HepG2 (cell line): Measurements from ENCODE around the gene KRTAP9-7. TPM values are rescaled to one million over a fixed set of nuclear protein-coding genes. Genes with fewer than 3 reads are reported as not detected.
"Not testable (repeated sequence)": the region's sequence is repeated elsewhere in the genome, so short reads cannot be mapped to it uniquely, and the experiment has no call there.

Source experiments
- ATAC-seq: fragments of 200-7000 bp; cut with Tn5 transposase; 3 replicates; pipeline ENCODE4 v1.9.1; 2020; ENCODE audit warnings: mild to moderate bottlenecking, moderate library complexity
- BruUV-seq: library from RNA; stranded (reverse); fragments of 400-500 nt; replicated peaks from 2 replicates; lab custom pipeline; 2021; lab: Mats Ljungman, UMichigan
- CTCF ChIA-PET: fragments of 300-600 bp; formaldehyde crosslinking; extraction: SDS; loops from one replicate; lab custom pipeline; 2021; ENCODE audit warnings: low total read pairs, inconsistent platforms, low intra/inter-chr PET ratio; lab: Yijun Ruan, JAX
- POLR2A ChIA-PET: fragments of 350-600 bp; sonication (Branson Sonifier 250); formaldehyde crosslinking; loops from one replicate; lab custom pipeline; 2020; ENCODE audit warnings: antibody characterized with exemption, inconsistent platforms; lab: Yijun Ruan, JAX
- DNase-seq: peaks from one replicate; pipeline ENCODE4 v3.0.0-alpha.2; 2015; ENCODE audit warnings: low spot score
- FAIRE-seq: peaks from 3 replicates; lab custom pipeline; 2011; peaks lifted over from hg19 to GRCh38; lab: Jason Lieb, UNC
- H2AFZ ChIP-seq: one replicate; pipeline ENCODE4 v1.6.1; 2011; ENCODE audit warnings: low read length, inconsistent platforms
- H3K27ac ChIP-seq: fragments of 300-600 bp; 3 replicates; pipeline ENCODE4 v1.8.0; 2011; ENCODE audit warnings: mixed run types, mild to moderate bottlenecking, mixed read lengths, low read length, inconsistent platforms; ENCODE audit not compliant: insufficient read depth; ENCODE audit errors: extremely low read length
- H3K27me3 ChIP-seq, 2 experiments: fragments of 200-600 bp in 1 of 2; 2 replicates in 1 of 2; 3 replicates in 1 of 2; pipeline versions ENCODE4 v1.6.0 to v1.8.0; 2011; ENCODE audit warnings: low read length in 2 of 2, mild to moderate bottlenecking in 2 of 2, moderate library complexity in 2 of 2, inconsistent platforms in 1 of 2; ENCODE audit not compliant: insufficient read depth in 2 of 2, control insufficient read depth in 1 of 2
- H3K36me3 ChIP-seq, 2 experiments: fragments of 200-600 bp in 1 of 2; replicated peaks in 1 of 2; 2 replicates in 1 of 2; 3 replicates in 1 of 2; pipeline versions ENCODE4 v1.5.1 to v1.8.0; 2011; ENCODE audit warnings: low read length in 2 of 2, inconsistent platforms in 1 of 2; ENCODE audit not compliant: insufficient read depth in 2 of 2, control insufficient read depth in 1 of 2
- H3K4me1 ChIP-seq: 2 replicates; pipeline ENCODE4 v1.5.1; 2012; ENCODE audit warnings: low read length, inconsistent platforms; ENCODE audit not compliant: insufficient read depth
- H3K4me2 ChIP-seq: 2 replicates; pipeline ENCODE4 v1.6.0; 2011; ENCODE audit warnings: low read depth, low read length, inconsistent platforms
- H3K4me3 ChIP-seq, 3 experiments: fragments of 200-600 bp in 1 of 3; sonication (generic), shearing (Covaris generic) in 1 of 3; replicated peaks in 1 of 3; 2 replicates each; pipeline ENCODE4 v1.5.1; 2011 to 2016; ENCODE audit warnings: low read length in 3 of 3, inconsistent platforms in 2 of 3, low read depth in 2 of 3, mild to moderate bottlenecking in 2 of 3, control low read depth in 1 of 3, mixed read lengths in 1 of 3; ENCODE audit not compliant: insufficient read depth in 1 of 3
- H3K79me2 ChIP-seq: one replicate; pipeline ENCODE4 v1.6.1; 2011; ENCODE audit warnings: low read length, inconsistent platforms; ENCODE audit not compliant: insufficient read depth
- H3K9ac ChIP-seq: 2 replicates; pipeline ENCODE4 v1.6.0; 2011; ENCODE audit warnings: mild to moderate bottlenecking, low read depth, low read length, inconsistent platforms; ENCODE audit not compliant: insufficient read depth
- H3K9me3 ChIP-seq: 2 replicates; pipeline ENCODE4 v1.5.1; 2012; ENCODE audit warnings: mild to moderate bottlenecking, low read length
- H4K20me1 ChIP-seq: 2 replicates; pipeline ENCODE4 v1.6.0; 2011; ENCODE audit warnings: inconsistent platforms, mild to moderate bottlenecking, low read length, moderate library complexity; ENCODE audit not compliant: insufficient read depth
- CERS6 ChIP-seq: sonication (generic); formaldehyde crosslinking; IDR thresholded peaks from 2 replicates; pipeline ENCODE4 v1.5.0; 2020; ENCODE audit warnings: missing genetic modification reagents
- CREM ChIP-seq, 2 experiments: sonication (generic) in 1 of 2; formaldehyde crosslinking in 1 of 2; IDR thresholded peaks; 2 replicates each; pipeline versions ENCODE4 v1.4.0 to v1.6.1; 2016 to 2020; ENCODE audit warnings: antibody characterized with exemption in 1 of 2, mild to moderate bottlenecking in 1 of 2, missing genetic modification reagents in 1 of 2
- IRF1 ChIP-seq: sonication (generic); formaldehyde crosslinking; IDR thresholded peaks from 2 replicates; pipeline ENCODE4 v1.4.0; 2020; ENCODE audit warnings: low read depth, mild to moderate bottlenecking, missing genetic modification reagents
- NFIB ChIP-seq: sonication (generic); formaldehyde crosslinking; IDR thresholded peaks from 2 replicates; pipeline ENCODE4 v1.9.0; 2021; ENCODE audit warnings: missing genetic modification reagents, mild to moderate bottlenecking, borderline replicate concordance
- SNAI1 ChIP-seq: sonication (generic); formaldehyde crosslinking; IDR thresholded peaks from 2 replicates; pipeline ENCODE4 v1.5.0; 2020; ENCODE audit warnings: mild to moderate bottlenecking, missing genetic modification reagents, borderline replicate concordance
- TRIM22 ChIP-seq: fragments of 450-650 bp; IDR thresholded peaks from 2 replicates; pipeline ENCODE4 v1.6.1; 2017
- ZNF10 ChIP-seq: sonication (generic); formaldehyde crosslinking; IDR thresholded peaks from 2 replicates; pipeline ENCODE4 v1.4.0; 2020; ENCODE audit warnings: mild to moderate bottlenecking, low read depth, missing genetic modification reagents, borderline replicate concordance
- ZNF775 ChIP-seq: sonication (generic); formaldehyde crosslinking; IDR thresholded peaks from 2 replicates; pipeline ENCODE4 v1.4.0; 2020; ENCODE audit warnings: missing genetic modification reagents, mild to moderate bottlenecking, moderate library complexity, borderline replicate concordance
- WGBS: methylation state at CpG from one replicate; pipeline ENCODE4 v1.1.6; 2017; ENCODE audit warnings: low lambda C conversion rate; 5-methylcytosine and 5-hydroxymethylcytosine counted together
- in situ Hi-C: cut with HindIII; loops from 2 replicates; pipeline ENCODE4 v1.10.0; 2017; ENCODE audit warnings: low pct_unique_long_range_greater_than_20kb; ENCODE audit not compliant: extremely low pct_ligation_motif_present
- intact Hi-C: fragments of 100-400 bp; cut with micrococcal nuclease; formaldehyde crosslinking; loops from one replicate; pipeline ENCODE4 v1.10.0; 2022; ENCODE audit not compliant: unreplicated experiment
- polyA plus RNA-seq, 8 experiments: library from polyadenylated mRNA; depleted of rRNA in 3 of 8; stranded (reverse) in 7 of 8; unstranded in 1 of 8; fragments of >200 nt; fragmentation: Illumina TruSeq in 4 of 8; extraction: Trizol in 4 of 8; gene quantifications; 2 replicates each; pipeline versions ENCODE4 v1.2.1 to v1.2.3, GENCODE V29; 2011 to 2016; ENCODE audit warnings: low read depth in 4 of 8, missing spikeins in 1 of 8, mixed read lengths in 1 of 8; ENCODE audit not compliant: insufficient read depth in 1 of 8
- total RNA-seq, 5 experiments: library from RNA; depleted of rRNA; stranded (reverse); fragments of >200 nt; fragmentation: Illumina TruSeq; extraction: Trizol; gene quantifications; 2 replicates each; pipeline ENCODE4 v1.2.3, GENCODE V29; 2016; ENCODE audit warnings: low read depth in 1 of 5

The KRTAP9-7 gene
- total and polyA plus RNA-seq, 2 of the 13 experiments (the other 11 are each of a cell fraction or from before 2014, with no cell fraction given), result not detected

- Histone ChIP-seq H2AFZ (no peak overlapping the region), H3K27me3 (no peaks in the 10 kb centered on the region; a peak in 1 of 5 replicates), H3K36me3 (no peaks in the 10 kb centered on the region), H3K4me2 (no peak overlapping the region), H3K4me3 (no peak overlapping the region), H4K20me1 (no peaks in the 10 kb centered on the region), H3K27ac (no peak overlapping the region), H3K4me1 (no peaks in the 10 kb centered on the region), H3K9ac (no peak overlapping the region), H3K9me3 (no peaks in the 10 kb centered on the region), H3K79me2 (no peaks in the 10 kb centered on the region)
- ChIA-PET CTCF (no interaction called here), POLR2A (no interaction called here)
- TF ChIP-seq SNAI1 (CRISPR knock-in tag) (no peak), ZNF10 (CRISPR knock-in tag) (no peak), CREM (IDR thresholded peaks at IDR 0.05) (no peak), CREM (CRISPR knock-in tag; IDR thresholded peaks at IDR 0.05) (no peak), TRIM22 (no peak), NFIB (CRISPR knock-in tag) (no peak), IRF1 (CRISPR knock-in tag) (no peak), CERS6 (CRISPR knock-in tag) (no peak), ZNF775 (no peak)
- WGBS, result no CpG with 5 or more reads among the region's 3 CpGs
- intact Hi-C loops, result no loop called here
- in situ Hi-C loops, result no loop called here
- BruUV-seq, result no TSS peak
- DNase-seq, result no peak
- ATAC-seq, result no peak
- FAIRE-seq, result no peak
These were observed 7.8 kb upstream of the KRTAP9-7 start for GRCh38 chr17:41267711-41268110.

- no CpG with 5 or more reads among the region's 1 CpG for WGBS
- H4K20me1 ChIP-seq, H3K27me3 ChIP-seq, H3K9ac ChIP-seq, H3K4me3 ChIP-seq, ATAC-seq, FAIRE-seq, H2AFZ ChIP-seq, H3K27ac ChIP-seq, intact Hi-C loops, H3K79me2 ChIP-seq, BruUV-seq, H3K9me3 ChIP-seq, H3K36me3 ChIP-seq, H3K4me1 ChIP-seq, CTCF ChIA-PET, DNase-seq, in situ Hi-C loops, H3K4me2 ChIP-seq, POLR2A ChIA-PET: not testable (repeated sequence)
These were observed 4.2 kb upstream of the KRTAP9-7 start for GRCh38 chr17:41271323-41271722.
